ENCODE data around the gene BAG5.
A peak's percentile ranks its signal among the peaks of the same experiment; 100 is the strongest.

Gene BAG5

DNA sequence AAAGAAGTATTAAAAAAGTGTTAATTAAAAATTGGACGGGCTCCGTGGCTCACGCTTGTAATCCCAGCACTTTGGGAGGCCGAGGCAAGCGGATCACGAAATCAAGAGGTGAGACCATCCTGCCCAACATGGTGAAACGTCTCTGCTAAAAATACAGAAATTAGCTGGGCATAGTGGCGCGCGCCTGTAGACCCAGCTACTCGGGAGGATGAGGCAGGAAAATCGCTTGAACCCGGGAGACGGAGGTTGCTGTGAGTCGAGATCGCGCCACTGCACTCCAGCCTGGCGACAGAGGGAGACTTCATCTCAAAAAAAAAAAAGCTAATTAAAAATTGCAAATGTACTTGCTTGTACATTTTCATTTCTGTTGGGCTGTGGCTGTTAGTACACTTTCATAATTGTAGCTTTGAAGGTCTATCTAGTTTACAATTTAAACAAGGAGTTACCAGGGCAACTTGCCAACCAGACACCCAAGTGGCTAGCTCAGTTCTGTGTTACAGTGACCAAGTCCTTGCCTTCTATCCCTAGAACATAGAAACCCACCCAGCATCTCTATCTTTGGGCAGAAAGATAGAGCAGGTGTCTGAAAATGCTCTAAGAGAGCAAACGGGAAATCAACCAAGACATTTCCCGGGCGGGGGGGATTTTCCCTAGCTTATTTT is 1.5 kb upstream of the BAG5 start:
- DNase-seq, result no peak

DNA sequence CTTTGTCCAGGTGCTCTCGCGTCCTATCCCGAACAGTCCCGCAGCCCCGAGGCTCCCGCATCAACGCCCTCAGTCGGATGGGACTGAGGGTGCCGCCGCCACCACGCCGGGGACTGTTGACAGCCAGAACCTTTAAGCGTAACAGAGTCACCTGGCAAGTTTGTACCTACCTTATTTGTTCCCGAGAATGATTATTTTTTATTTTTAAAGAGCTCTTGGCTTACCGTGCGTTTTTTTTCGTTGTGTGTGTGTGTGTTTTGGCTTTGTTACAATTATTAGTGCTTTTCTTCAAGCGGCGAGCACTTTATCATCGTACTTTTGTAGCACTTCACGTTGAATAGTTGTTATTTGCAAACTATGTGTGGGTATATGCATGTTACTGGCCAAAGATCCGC is 766 bp upstream of the BAG5 start:
- no peak for DNase-seq

DNA sequence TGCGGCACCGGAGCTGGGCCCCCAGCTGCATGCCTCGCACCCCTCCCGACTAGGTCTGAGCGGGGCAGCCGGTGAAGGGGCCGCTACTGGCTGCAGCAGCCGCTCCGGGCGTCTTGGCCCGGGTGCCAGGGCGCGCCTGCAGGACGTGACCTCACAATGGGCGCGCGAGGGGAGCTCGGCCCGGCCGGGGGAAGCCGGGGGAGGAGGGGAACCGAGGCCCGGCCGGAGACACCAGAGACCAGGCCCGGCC is 353 bp downstream of the BAG5 start:
- no peak for DNase-seq

DNA sequence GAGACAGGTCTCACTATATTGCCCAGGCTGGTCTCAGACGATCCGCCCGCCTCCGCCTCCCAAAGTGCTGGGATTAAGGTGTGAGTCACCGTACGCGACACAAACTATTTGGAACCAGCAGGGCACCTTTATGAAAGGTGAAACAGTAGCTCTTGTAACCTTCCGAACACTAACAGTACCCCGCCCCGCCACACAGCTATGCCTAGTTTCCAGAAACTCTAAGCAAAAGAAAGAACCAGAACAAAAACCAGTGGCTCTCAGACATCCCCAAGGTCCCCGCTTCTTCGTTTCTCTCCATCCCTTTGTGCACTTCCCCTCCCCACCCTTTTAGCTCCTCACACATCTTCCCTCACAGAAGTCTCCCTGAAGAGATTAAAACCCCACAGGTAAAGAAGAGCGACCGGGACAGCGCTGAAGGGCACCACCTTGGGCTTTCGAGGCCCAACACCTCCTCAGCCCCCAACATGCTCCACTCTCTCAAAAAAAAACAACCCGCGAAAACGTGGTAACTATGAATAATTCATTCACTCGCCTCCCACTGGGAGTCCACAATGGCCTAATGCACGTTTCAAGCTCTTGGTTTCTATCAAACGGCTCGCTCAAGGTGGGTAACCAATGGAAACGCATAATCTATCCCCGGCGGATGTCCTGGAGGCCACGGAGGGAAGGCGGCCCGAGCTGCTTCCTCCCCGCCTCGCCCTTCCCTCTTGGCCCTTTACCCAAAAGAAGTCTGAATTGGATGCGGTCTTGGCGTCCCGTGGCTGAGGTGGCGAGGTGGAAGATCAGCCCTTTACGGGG is 877 bp downstream of the BAG5 start:
- peak; percentile 23 for DNase-seq

DNA sequence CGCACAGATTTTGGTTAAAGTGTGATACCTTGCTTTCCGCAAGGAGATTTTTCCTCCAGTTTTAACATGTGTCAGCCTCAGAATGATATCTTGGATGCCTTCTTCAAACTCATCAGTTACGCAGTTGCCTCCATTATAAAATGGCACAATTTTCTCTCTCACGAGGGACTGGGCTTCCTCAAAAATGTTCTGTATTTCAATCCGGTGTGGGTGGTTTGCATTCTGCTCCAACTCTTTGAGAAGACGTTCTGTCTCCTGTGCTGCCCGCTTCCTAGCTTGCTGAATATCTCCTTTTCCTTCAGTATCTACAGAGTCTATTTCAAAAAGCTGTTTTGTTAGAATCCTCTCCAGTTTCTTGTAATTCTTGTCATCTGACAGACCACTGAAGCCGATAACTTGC is 1.8 kb downstream of the BAG5 start:
- DNase-seq, result no peak

DNA sequence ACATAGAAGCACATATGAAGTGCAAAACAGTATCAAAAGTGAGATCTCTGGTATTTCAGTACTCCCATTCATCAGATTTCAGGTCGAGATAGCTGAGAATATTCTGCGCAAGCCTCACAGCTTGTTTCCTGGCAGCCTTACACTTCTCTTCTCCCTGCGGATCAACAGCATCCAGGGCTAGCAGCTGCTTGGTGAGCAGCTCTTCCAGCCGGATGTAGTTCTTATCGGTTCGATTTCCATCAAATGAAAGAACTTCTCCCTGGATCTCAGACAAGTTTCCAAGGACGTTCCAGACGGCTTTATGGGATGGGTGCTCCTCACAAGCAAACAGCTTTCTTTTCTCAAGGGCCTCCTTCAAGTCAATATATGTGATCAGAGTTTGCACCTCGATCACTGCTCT is 2.7 kb downstream of the BAG5 start:
- no peak for DNase-seq

DNA sequence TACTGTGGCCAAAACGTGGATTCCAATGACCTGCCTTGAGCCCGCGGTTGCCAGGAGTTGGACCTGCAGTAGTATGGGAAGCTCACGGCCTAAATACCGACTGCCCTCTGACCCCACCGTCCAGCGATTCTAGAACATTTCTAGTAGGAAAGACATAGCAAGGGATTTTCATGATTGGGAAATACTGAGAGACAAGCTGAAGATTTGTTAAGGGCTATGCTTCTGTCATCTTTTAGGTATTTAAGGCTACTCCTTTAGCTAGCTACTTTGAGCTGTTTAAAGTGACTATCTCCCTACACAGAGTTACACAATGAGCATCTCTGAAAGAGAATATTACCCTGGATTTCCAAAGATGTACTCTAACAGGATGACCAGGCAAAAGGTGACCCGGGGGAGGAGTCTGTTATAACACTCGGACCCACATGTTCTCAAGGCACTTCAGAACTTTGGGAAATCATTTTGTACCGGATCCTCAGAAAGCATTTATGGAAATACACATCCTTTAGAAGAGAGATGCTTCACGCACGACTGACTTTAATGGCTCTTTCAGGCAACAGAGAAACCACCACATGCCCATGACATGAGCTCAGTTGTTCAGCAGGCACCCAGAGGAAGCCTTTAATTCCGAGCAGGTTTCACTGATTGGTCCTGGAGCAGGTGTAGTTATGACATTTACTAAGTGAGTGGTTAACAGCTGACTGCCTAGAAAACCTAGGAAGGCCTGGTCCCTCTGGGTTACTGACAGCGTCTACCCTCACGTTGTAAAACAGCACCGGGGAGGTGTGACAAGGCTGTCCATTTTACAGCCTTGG is 4.2 kb downstream of the BAG5 start:
- DNase-seq, result no peak

DNA sequence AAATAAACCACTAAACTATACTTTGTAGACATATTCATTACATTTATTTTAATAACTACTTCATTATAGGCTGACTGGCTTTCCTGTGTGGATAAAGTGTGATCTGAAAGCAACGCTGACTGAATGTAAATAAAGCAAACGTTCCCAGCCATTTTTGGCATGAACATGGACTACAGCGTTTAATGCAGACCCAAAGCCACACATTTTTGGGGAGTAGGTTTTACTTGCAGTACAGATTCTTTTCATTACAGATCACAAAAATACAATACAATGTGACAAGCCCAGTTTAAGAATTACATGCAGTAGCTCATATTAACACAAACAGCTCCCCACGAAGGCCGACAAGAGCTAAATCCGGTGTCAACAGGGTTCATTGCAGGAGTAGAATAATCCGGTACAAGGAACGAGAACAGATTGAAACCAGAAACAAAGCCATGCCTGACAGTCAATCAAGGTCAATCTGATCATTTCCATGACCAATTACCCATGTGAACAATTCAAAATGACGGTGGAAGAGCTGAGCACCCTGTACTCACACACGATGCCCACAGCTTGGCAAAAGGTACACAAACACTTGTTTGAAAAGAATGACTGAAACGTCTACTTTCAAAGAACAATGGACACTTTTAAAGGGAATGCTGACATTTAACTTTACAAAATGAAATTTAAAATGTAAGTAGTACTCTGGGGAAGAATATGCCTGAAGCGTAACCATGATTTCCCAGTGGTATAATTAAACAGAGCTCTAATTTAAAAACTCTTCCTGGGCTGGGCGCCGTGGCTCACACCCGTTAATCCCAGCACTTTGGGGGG is 5.3 kb downstream of the BAG5 start:
- DNase-seq, result no peak

DNA sequence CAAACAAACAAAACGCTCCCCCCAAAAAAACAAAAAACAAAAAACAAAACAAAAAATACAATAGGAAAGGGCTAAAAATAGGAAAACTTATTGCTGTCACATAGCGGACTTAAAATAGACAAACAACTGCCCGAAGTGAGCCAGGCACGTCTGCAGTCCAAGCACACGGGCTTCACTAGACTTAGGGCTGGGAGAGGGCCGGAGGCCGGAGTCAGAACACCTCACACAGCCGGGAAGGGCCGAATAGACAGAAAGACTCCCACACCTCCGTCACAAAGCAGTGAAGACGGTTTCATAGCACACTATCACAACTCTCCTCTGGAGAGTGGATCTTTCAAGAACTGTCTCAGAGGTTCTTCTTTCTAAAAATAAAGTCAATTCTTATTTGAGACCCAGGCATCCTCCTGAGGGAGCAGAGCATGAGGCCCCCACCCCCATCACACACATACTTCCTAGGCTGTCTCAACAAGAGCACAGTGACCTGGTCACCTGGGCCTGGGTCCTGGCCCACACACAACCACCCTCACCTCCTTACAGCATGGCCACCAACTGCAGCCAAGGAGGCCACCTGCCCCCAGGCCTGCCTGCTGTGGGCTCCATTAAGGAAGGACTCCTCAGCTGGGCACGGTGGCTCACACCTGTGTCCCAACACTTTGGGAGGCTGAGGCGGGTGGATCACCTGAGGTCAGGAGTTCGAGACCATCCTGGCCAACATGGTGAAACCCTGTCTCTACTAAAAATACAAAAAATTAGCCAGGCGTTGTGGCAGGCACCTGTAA is 6.7 kb downstream of the BAG5 start:
- DNase-seq, result no peak

DNA sequence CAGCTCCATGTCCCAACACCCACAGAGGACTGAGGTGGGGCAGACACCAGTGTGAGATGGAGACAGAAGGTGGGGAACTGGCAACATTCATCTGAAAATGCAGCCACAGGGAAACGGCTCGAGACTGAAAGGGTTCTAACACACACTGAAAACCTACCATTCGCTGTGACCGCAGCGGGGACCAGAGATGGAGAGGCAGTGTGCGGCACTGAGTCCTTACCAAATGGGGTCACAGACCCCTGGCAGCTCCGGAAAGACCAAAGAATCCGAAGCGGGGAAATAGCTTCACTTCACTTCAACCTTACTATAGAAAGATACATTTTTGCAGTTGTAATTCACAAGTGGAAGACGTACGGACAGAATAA is 9.6 kb downstream of the BAG5 start:
- no peak for DNase-seq

DNA sequence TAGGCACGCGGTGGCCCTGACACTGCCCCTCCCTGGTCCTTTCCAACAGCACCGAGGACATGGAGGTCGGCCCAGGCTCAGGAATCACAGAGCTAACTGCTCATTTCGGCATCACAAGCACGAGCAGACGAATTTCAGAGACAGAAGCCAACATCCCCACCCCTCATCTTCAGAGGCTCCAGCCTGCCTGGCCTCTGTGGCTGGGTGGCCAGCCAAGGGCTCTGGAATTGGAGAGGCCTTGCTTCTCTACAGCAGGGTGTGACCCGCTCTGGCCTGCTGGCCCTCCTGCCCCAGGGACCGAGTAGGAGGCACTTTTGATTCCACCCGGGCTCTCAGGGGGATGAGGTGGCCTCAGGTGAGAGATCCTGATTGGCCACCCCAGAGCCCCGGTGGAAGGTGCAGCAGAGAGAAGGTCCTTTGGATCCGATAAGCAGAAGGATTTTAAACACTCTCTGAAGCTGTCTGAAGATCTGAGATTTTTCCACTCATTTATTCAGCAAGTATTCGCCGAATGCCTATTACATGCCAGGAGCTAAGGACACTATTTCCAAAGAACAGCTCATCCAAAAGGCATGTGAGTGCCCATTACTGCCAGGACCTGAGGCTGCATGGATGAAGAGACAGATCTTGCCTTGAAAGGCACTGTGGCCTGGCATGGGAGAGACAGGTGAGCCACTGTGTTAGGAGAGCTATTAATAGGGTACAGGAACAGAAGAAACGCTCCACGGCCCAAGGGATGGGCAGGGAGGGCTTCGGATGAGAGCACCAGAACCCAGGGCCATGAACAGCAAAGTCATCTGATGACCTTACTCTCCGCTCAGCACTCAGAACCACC is 10.2 kb downstream of the BAG5 start:
- DNase-seq, result no peak

DNA sequence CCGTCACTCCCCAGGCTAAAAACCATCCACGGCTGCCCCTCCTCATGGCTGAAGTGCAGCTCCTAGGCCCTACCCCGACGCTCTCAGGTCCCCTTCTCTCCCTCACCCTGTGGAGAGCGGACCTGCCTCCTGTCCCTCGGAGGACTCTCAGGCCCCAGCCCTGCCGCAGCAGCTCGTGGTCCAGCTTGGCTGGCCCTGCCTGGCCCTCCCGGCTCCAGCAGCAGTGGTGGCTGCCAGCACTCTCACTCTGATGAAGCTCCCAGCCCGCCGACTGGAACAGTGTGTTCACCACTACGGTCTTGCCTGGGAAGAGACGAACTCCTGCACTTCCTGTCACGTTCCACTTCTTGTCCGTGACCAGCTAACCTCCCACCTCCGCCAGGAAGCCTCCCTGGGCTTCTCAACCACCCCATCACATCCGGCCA is 11.1 kb downstream of the BAG5 start:
- no peak for DNase-seq

DNA sequence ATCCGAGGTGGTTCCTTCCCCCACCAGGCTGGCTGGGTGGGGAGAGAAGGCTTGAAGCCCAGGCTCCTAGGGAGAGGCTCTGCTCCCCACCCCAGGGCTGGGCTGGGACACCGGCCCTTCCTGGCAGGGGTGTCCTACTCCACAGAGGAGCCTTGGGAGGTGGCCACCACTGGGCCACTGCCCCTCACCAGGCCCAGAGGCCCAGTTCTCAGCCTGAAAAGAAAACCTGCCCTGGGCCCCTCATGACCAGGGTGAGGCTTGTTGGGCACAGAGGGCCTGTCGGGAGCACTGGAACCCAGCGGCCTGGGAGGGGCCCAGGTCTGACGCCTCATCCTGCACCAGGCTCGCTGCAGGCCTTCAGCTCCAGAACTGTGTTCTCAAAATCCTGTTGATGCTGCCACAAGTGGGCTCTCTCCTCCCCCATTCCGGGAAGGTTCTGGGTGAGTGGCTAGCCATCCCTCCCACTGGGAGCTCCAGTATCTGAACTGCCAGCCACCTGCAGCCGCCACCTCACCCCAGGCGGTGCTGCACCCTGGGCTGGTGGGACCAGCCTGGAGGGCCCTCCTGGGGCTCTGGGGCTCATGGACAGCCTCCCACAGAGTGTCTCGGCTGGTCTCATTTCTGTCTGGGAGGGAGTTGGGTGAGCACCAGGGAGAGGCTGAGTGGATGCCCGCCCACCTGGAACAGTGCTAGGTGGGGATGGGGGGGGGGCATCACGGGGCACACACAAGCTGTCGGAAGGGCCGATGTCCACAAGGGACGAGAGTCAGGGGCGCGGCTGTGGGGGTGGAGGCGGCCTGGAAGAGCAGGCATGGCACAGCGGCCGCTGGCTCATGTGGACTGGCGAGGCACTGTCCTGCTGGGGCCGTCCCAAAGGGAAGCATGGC is 11.8 kb downstream of the BAG5 start:
- no peak for DNase-seq

DNA sequence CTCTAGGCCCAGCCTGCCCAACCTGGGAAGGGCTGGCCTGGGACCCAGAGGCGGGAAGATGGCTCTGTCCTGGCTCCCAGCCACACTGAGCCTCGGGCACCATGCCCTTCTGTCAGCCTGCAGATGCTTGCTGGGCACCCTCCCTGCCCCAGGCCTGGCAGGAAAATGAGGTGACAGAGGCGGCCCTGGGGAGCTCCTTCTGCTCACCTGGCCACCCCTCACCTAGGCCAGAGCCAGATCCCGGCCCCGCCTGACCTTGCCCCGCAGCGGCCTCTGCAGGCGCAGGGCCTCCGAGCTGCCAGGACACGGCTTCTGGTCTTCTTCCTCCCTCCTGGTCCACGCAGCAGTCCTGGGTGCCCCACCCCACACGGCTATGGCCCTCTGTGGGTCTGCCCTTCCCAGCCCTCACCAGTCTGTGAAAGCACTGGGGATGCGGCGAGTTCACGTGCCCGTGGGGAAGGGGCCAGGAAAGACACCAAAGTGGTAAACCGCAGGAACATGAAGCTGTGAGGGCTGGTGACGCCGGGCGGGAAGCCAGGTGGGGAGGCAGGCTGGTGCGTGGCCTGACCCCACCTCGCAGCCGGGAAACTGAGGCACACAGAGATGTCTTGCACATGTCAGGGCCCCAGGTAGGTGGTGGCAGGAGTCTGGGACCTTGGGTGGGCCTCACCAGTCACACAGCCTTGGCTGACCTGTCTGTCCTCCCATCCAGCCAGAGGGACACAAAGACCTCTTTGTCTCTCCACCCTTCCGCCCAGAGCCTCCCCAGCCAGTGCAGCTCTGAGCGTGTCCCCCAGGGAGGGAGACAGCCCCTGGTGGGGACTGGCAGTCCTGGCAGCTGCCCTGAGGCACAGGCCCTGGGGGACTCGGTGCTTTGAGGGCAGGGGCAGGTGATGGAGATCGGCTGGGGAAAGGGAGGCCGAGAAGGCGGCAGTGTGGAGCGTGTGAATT is 12.8 kb downstream of the BAG5 start:
- no peak for DNase-seq

DNA sequence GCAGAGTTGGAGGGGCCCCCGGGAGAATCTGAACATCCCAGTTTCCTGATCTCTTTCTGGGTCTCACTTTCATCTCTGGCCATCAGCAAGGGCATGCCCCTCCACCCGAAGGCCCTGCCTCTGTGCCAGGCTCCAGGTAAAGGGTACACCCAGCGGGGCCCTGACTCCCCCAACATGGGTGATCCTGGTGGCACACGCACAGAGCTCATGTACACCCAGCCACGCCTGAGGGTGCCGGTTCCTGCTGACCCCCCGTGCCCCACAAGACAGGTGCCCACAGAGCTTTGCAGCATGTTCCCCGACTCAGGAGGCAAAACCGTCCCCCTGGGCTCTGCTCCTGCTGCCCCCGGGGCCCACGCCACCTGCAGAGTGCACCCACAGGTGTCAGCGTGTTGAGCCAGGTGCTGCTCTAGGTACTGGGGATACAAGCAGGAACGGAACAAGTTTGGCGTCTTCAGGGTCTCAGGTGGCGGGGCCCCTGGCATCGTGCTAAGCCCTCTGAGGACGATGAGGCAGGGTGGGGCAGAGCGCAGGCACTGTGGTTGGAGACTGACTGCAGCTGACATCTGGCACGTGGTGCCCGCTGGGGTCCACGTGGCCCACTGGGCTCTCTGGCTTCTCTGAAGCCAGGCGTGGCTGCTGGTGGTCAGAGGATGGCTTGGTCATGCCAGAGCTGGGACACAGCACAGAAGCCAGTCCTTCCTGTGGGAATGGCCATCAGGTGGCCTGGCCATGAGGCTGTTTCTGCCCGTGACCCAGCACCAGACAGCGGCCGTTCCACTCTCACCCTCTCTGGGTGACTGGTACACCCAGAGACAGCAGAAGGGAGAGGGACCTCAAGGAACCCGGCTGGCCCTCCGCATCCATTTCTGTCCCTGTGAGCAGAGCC is 13.8 kb downstream of the BAG5 start:
- DNase-seq, result no peak

DNA sequence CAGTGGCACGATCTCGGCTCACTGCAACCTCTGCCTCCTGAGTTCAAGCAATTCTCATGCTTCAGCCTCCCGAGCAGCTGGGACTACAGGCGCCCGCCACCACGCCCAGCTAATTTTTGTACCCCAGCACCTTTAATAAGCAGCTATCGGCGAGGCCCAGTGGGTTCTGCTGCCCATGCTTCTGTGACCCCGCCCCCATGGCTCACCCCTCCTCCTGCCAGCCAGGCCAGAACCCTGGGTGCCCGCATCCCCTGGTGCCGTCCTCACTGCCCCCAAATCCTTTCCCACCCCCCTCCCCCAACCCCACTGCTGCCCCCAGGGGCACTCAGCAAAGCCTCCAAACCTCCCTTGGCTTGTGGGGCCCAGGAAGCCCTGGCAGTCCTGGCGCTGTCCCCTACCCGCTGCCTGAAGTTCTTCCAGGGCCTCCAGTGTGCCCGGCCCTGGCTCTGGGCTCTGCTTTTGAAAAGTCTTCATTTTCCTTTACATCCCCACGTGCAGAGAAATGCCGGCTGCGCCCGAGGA is 14.5 kb downstream of the BAG5 start:
- DNase-seq, result no peak

DNA sequence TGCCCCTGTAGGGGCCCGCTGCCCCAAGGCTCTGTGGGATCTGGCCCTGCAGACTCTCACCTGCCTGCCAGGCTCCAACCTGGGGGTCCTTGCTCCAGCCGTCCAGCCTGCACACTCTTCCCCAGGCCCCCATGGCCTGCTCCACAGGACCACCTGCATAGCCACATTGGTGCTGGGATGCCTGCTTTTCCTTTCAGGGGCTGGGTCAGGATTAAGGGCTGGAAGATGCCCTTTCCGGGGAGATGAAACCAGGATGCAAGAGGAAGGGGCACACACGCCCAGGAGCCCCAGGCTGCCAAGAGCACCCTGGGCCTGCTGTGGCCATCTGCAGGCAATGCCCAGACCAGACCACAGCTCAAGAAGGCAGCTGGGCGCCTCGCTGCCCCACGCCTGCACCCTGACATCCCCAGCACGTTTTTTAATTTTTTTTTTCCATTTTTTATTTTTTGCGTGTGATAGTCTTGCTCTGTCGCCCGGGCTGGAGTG is 15.0 kb downstream of the BAG5 start:
- DNase-seq, result no peak
